Upper lobe of right lung (tissue), 1 donor: ENCODE measurements around the gene APLF. TPM values are rescaled to one million over a fixed set of nuclear protein-coding genes. Genes with fewer than 3 reads are reported as not detected.
A peak's percentile ranks its signal among the peaks of the same experiment; 100 is the strongest.
"Not testable (repeated sequence)": the region's sequence is repeated elsewhere in the genome, so short reads cannot be mapped to it uniquely, and the experiment has no call there.

Experiments used
- ATAC-seq: fragments of 200-7000 bp; cut with Tn5 transposase; one replicate; pipeline ENCODE4 v1.9.1; 2020; ENCODE audit warnings: mild to moderate bottlenecking, moderate library complexity
- DNase-seq: peaks from one replicate; pipeline ENCODE4 v3.0.0-alpha.2; 2020
- H3K27ac ChIP-seq: fragments of 200-600 bp; one replicate; pipeline ENCODE4 v1.8.0; 2022
- H3K27me3 ChIP-seq: fragments of 200-600 bp; one replicate; pipeline ENCODE4 v1.8.0; 2022; ENCODE audit warnings: mild to moderate bottlenecking
- H3K36me3 ChIP-seq: fragments of 200-600 bp; one replicate; pipeline ENCODE4 v1.8.0; 2022
- H3K4me1 ChIP-seq: fragments of 200-600 bp; one replicate; pipeline ENCODE4 v1.8.0; 2022
- H3K4me3 ChIP-seq: fragments of 200-600 bp; one replicate; pipeline ENCODE4 v1.8.0; 2022; ENCODE audit warnings: mild to moderate bottlenecking
- H3K9me3 ChIP-seq: fragments of 200-600 bp; one replicate; pipeline ENCODE4 v1.8.0; 2022
- intact Hi-C: fragments of 100-400 bp; cut with DNase I; formaldehyde crosslinking; loops from one replicate; pipeline ENCODE4 v1.11.0; 2022
- total RNA-seq: library from RNA; stranded (reverse); fragmentation: NEBNext Ultra II Directional; extraction: Animal tissue kit (Norgen Biotek cat#: 25700); gene quantifications from one replicate; pipeline ENCODE4 v1.2.1, GENCODE V29; 2021
- TF ChIP-seq, protein P1 (sequence below): fragments of 200-600 bp; IDR thresholded peaks from one replicate; pipeline ENCODE4 v1.8.0; 2022; ENCODE audit warnings: antibody characterized with exemption
- donor health status: DM: no; HTN: yes; CAD: no; lungs with severe emphysema.

APLF gene
- total RNA-seq, 1 donor from 2014 or later, result 6.8 TPM

DNA sequence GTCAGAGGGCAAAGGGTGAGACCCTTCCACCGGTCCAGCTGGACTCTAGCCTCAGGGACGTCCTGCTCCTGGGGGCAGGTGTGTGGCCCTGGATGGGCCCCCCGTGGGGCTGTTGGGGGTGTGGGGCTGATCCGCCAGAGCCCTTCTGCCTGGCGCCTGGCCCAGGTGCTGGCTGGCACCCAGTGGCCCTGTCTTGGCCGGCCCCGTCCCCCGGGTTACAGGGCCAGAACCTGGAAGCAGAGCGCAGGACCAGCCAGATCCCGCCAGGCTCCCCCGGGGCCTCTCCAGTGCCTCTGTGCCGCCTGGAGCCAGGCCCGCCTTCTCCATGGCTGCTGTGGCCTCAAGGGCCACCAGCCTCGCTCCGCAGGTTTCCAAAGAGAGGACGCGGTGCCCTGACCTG, 62.3 kb downstream of the APLF start:
- DNase-seq, H3K27me3 ChIP-seq, intact Hi-C loops, ATAC-seq, H3K9me3 ChIP-seq, H3K4me1 ChIP-seq, H3K36me3 ChIP-seq, H3K4me3 ChIP-seq, H3K27ac ChIP-seq: not testable (repeated sequence)

DNA sequence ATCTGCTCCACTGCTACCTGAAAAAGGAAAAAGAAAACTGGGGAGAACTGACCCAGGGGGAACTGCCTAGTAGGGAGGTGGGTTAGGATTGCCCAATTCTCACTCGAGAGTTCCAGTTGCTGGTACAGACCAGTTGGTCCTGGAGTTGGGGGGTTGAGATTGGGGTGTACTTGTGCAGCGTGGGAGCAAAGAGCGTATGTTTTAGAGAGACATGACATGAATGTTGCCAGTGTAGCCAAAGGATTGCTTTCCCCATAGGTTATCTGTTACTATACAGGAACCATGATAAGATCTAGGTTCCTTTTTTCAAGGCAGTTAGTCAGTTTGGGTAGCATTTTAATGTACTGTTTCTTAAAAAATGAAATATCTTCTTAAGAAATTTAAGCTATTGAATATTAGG, 68.6 kb downstream of the APLF start:
- TF ChIP-seq, protein P1, sequence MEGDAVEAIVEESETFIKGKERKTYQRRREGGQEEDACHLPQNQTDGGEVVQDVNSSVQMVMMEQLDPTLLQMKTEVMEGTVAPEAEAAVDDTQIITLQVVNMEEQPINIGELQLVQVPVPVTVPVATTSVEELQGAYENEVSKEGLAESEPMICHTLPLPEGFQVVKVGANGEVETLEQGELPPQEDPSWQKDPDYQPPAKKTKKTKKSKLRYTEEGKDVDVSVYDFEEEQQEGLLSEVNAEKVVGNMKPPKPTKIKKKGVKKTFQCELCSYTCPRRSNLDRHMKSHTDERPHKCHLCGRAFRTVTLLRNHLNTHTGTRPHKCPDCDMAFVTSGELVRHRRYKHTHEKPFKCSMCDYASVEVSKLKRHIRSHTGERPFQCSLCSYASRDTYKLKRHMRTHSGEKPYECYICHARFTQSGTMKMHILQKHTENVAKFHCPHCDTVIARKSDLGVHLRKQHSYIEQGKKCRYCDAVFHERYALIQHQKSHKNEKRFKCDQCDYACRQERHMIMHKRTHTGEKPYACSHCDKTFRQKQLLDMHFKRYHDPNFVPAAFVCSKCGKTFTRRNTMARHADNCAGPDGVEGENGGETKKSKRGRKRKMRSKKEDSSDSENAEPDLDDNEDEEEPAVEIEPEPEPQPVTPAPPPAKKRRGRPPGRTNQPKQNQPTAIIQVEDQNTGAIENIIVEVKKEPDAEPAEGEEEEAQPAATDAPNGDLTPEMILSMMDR, result no peak
- H3K27ac ChIP-seq, result no peak overlapping the region
- DNase-seq (no peak), ATAC-seq (no peak)
- H3K4me1 ChIP-seq, result no peaks in the 10 kb centered on the region
- H3K36me3 ChIP-seq, result no peaks in the 10 kb centered on the region
- intact Hi-C loops, result no loop called here
- no peaks in the 10 kb centered on the region for H3K9me3 ChIP-seq
- no peaks in the 10 kb centered on the region for H3K27me3 ChIP-seq
- no peak overlapping the region for H3K4me3 ChIP-seq

GRCh38 chr2:68537011-68537410, 69.6 kb downstream of the APLF start:
- Histone ChIP-seq H3K4me3 (no peak overlapping the region), H3K27me3 (no peaks in the 10 kb centered on the region), H3K36me3 (no peaks in the 10 kb centered on the region), H3K27ac (no peak overlapping the region), H3K9me3 (no peaks in the 10 kb centered on the region), H3K4me1 (no peaks in the 10 kb centered on the region)
- TF ChIP-seq, protein P1, result no peak
- DNase-seq (no peak), ATAC-seq (no peak)
- intact Hi-C loops, result no loop called here

- intact Hi-C loops, result no loop called here
- TF ChIP-seq, protein P1, result no peak
- DNase-seq, result no peak
These were observed 70.4 kb downstream of the APLF start for GRCh38 chr2:68537809-68538208.

DNA sequence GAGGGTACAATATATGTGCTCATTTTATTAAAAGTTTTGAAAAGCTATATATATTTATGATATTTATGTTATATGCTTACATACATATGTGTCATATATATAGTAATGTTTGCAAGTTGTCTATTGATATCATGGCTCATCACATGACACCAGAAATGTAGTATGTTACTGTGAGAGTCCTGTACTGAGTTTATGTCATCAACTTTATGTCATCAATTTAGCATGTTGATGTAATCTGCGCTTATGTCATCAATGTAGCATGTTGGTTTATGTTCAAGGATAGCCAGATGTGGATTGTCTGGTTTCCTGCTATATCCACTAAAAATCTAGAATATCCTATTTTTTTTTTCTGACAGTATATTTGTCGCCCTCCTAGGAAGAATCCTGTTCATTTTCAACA, 77.4 kb downstream of the APLF start:
- DNase-seq (no peak), ATAC-seq (no peak)
- Histone ChIP-seq H3K4me1 (no peaks in the 10 kb centered on the region), H3K27me3 (no peaks in the 10 kb centered on the region), H3K4me3 (no peak overlapping the region), H3K27ac (no peak overlapping the region), H3K36me3 (no peaks in the 10 kb centered on the region), H3K9me3 (no peaks in the 10 kb centered on the region)
- intact Hi-C loops, result no loop called here
- TF ChIP-seq, protein P1, result no peak

More at GRCh38 chr2:68537809-68538208, 70.4 kb downstream of the APLF start:
- H3K36me3 ChIP-seq, result no peaks in the 10 kb centered on the region
- H3K9me3 ChIP-seq, result no peaks in the 10 kb centered on the region
- ATAC-seq, result peak; percentile 43
- no peaks in the 10 kb centered on the region for H3K4me1 ChIP-seq
- H3K4me3 ChIP-seq, result no peak overlapping the region
- no peaks in the 10 kb centered on the region for H3K27me3 ChIP-seq
- H3K27ac ChIP-seq, result no peak overlapping the region

DNA sequence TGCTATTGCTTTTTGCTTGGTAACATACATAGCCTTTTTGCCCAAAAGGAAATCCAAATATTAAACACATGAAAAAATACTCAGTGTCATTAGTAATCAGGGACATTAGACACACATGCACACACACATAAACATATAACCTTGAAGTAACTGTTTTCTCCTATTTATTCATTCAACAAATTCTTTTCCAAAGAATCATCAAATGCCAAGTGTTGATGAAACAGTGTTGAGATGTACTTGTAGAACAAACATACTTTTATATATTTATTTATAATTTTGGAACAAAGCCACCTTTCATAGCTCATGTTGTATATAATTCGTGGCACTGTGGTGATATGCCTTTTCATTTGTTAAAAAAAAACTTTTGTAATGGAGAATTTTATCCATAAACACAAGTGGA, 81.0 kb downstream of the APLF start:
- Histone ChIP-seq H3K4me3 (no peak overlapping the region), H3K4me1 (no peaks in the 10 kb centered on the region), H3K9me3 (no peaks in the 10 kb centered on the region), H3K27ac (no peak overlapping the region), H3K27me3 (no peaks in the 10 kb centered on the region), H3K36me3 (no peaks in the 10 kb centered on the region)
- DNase-seq (no peak), ATAC-seq (no peak)
- intact Hi-C loops, result no loop called here
- TF ChIP-seq, protein P1, result no peak
